Keratinocyte (primary cell): Measurements from ENCODE around the gene SCTR. TPM values are rescaled to one million over a fixed set of nuclear protein-coding genes. Genes with fewer than 3 reads are reported as not detected.

ENCODE experiments used
- DNase-seq: peaks from one replicate; pipeline ENCODE4 v3.0.0-alpha.2; 2011; ENCODE audit warnings: low read depth, missing footprints, low spot score
- FAIRE-seq: peaks from 2 replicates; lab custom pipeline; 2011; peaks lifted over from hg19 to GRCh38; lab: Jason Lieb, UNC
- H2AFZ ChIP-seq: 2 replicates; pipeline ENCODE4 v1.6.0; 2012; ENCODE audit warnings: low read length, control low read depth, inconsistent platforms; ENCODE audit not compliant: control insufficient read depth
- H3K27ac ChIP-seq: 2 replicates; pipeline ENCODE4 v1.5.1; 2011; ENCODE audit warnings: low read length; ENCODE audit not compliant: control insufficient read depth, insufficient read depth
- H3K27me3 ChIP-seq: 3 replicates; pipeline ENCODE4 v1.6.0; 2011; ENCODE audit warnings: low read length; ENCODE audit not compliant: control insufficient read depth, insufficient read depth; ENCODE audit errors: extremely low read depth
- H3K36me3 ChIP-seq, 2 experiments: 2 replicates in 1 of 2; 3 replicates in 1 of 2; pipeline ENCODE4 v1.5.1; 2011; ENCODE audit warnings: low read length in 2 of 2, mild to moderate bottlenecking in 1 of 2; ENCODE audit not compliant: control insufficient read depth in 2 of 2, insufficient read depth in 2 of 2; ENCODE audit errors: extremely low read depth in 1 of 2
- H3K4me1 ChIP-seq: 3 replicates; pipeline ENCODE4 v1.5.1; 2011; ENCODE audit warnings: low read length; ENCODE audit not compliant: control insufficient read depth, insufficient read depth; ENCODE audit errors: extremely low read depth
- H3K4me2 ChIP-seq: 3 replicates; pipeline ENCODE4 v1.6.0; 2011; ENCODE audit warnings: low read depth, low read length; ENCODE audit not compliant: control insufficient read depth, insufficient read depth; ENCODE audit errors: extremely low read depth
- H3K4me3 ChIP-seq, 3 experiments: fragments of 200-600 bp in 1 of 3; sonication (generic) in 1 of 3; 2 replicates in 2 of 3; 3 replicates in 1 of 3; pipeline ENCODE4 v1.5.1; 2011 to 2016; ENCODE audit warnings: low read length in 3 of 3, mild to moderate bottlenecking in 3 of 3, control low read depth in 2 of 3, inconsistent platforms in 1 of 3, low read depth in 1 of 3, mixed read lengths in 1 of 3, mixed run types in 1 of 3, moderate library complexity in 1 of 3; ENCODE audit not compliant: control insufficient read depth in 2 of 3, insufficient read depth in 2 of 3; ENCODE audit errors: extremely low read depth in 1 of 3
- H3K79me2 ChIP-seq: 2 replicates; pipeline ENCODE4 v1.6.0; 2012; ENCODE audit warnings: low read length; ENCODE audit not compliant: control insufficient read depth, insufficient read depth
- H3K9ac ChIP-seq: 3 replicates; pipeline ENCODE4 v1.6.0; 2011; ENCODE audit warnings: low read length; ENCODE audit not compliant: control insufficient read depth, insufficient read depth; ENCODE audit errors: extremely low read depth
- H3K9me1 ChIP-seq: 3 replicates; pipeline ENCODE4 v1.6.0; 2011; ENCODE audit warnings: low read length; ENCODE audit not compliant: control insufficient read depth, insufficient read depth; ENCODE audit errors: extremely low read depth
- H3K9me3 ChIP-seq: 2 replicates; pipeline ENCODE4 v1.5.1; 2012; ENCODE audit warnings: low read depth, low read length; ENCODE audit not compliant: control insufficient read depth
- H4K20me1 ChIP-seq: 3 replicates; pipeline ENCODE4 v1.6.0; 2011; ENCODE audit warnings: low read length; ENCODE audit not compliant: control insufficient read depth, insufficient read depth; ENCODE audit errors: extremely low read depth
- CTCF ChIP-seq, 3 experiments: IDR thresholded peaks in 1 of 3; conservative IDR thresholded peaks in 1 of 3; optimal IDR thresholded peaks in 1 of 3; 2 replicates in 2 of 3; 3 replicates in 1 of 3; pipeline versions ENCODE3 to v1.5.1; 2011; ENCODE audit warnings: low read length in 3 of 3, mild to moderate bottlenecking in 3 of 3, moderate library complexity in 2 of 3, control low read depth in 1 of 3, inconsistent platforms in 1 of 3; ENCODE audit not compliant: insufficient read depth in 2 of 3; ENCODE audit errors: extremely low read depth in 1 of 3
- EZH2 ChIP-seq: IDR thresholded peaks from one replicate; pipeline ENCODE4 v1.6.1; 2012; ENCODE audit warnings: inconsistent platforms, mild to moderate bottlenecking, low read length, moderate library complexity
- dilution Hi-C: fragments of 300-500 bp; cut with MboI; formaldehyde crosslinking; loops from one replicate; pipeline ENCODE4 v1.7.0; 2020; ENCODE audit warnings: low sequenced_read_pairs; ENCODE audit not compliant: extremely low pct_ligation_motif_present
- polyA plus RNA-seq, 5 experiments: library from polyadenylated mRNA; depleted of rRNA in 3 of 5; stranded (reverse) in 3 of 5; stranded (forward) in 1 of 5; unstranded in 1 of 5; fragments of >200 nt; gene quantifications; 1 replicate in 1 of 5; 2 replicates in 3 of 5; 3 replicates in 1 of 5; pipeline versions ENCODE4 v1.2.1 to v1.2.3, GENCODE V29; 2011 to 2012; ENCODE audit warnings: missing spikeins in 2 of 5, low read depth in 1 of 5, low replicate concordance in 1 of 5

SCTR gene
- polyA plus RNA-seq, 1 donor (not counting 4 experiments of a cell fraction or from before 2014, with no cell fraction given), result not detected

GRCh38 chr2:119419803-119420508 lies 104.3 kb downstream of the SCTR start:
- no peak for TF ChIP-seq CTCF (optimal IDR thresholded peaks at IDR 0.05 in 1 of 3, IDR thresholded peaks at IDR 0.05 in 1 of 3, conservative IDR thresholded peaks at IDR 0.05 in 1 of 3; ENCODE audit: extremely low read depth in 1 of 3, insufficient read depth in 2 of 3, low read length in 3 of 3)
- no peak for TF ChIP-seq EZH2
- Histone ChIP-seq H3K9ac (no peak overlapping the region), H3K27me3 (no peaks in the 10 kb centered on the region), H3K9me1 (no peaks in the 10 kb centered on the region), H4K20me1 (no peaks in the 10 kb centered on the region), H2AFZ (no peak overlapping the region), H3K9me3 (peaks cover 3% of the 10 kb centered on the region), H3K36me3 (no peaks in the 10 kb centered on the region), H3K4me2 (no peak overlapping the region), H3K27ac (no peak overlapping the region), H3K4me1 (peaks cover 5% of the 10 kb centered on the region), H3K79me2 (no peaks in the 10 kb centered on the region), H3K4me3 (no peak overlapping the region)
- dilution Hi-C loops, result no loop called here
- no peak for FAIRE-seq
- DNase-seq, result no peak

- peaks cover 3% of the 10 kb centered on the region for H3K9me3 ChIP-seq
- DNase-seq (no peak), FAIRE-seq (no peak)
- H3K27ac ChIP-seq, result no peak overlapping the region
- H3K36me3 ChIP-seq, result no peaks in the 10 kb centered on the region
- H3K4me1 ChIP-seq, result peaks cover 5% of the 10 kb centered on the region
- no peak for TF ChIP-seq CTCF (optimal IDR thresholded peaks at IDR 0.05 in 1 of 3, IDR thresholded peaks at IDR 0.05 in 1 of 3, conservative IDR thresholded peaks at IDR 0.05 in 1 of 3; ENCODE audit: extremely low read depth in 1 of 3, insufficient read depth in 2 of 3, low read length in 3 of 3)
- TF ChIP-seq EZH2, result no peak
- no peaks in the 10 kb centered on the region for H3K9me1 ChIP-seq
- dilution Hi-C loops, result no loop called here
- H2AFZ ChIP-seq, result no peak overlapping the region
- H3K9ac ChIP-seq, result no peak overlapping the region
- no peaks in the 10 kb centered on the region for H3K79me2 ChIP-seq
- H4K20me1 ChIP-seq, result no peaks in the 10 kb centered on the region
- H3K27me3 ChIP-seq, result no peaks in the 10 kb centered on the region
- no peak overlapping the region for H3K4me2 ChIP-seq
- H3K4me3 ChIP-seq, result no peak overlapping the region
These were observed 105.2 kb downstream of the SCTR start for GRCh38 chr2:119419065-119419464.
